SK-N-SH treated with all-trans-retinoic acid at 6 μM for 48 hours (cell line): Measurements from ENCODE around the gene KBTBD12.
"Not testable (repeated sequence)": the region's sequence is repeated elsewhere in the genome, so short reads cannot be mapped to it uniquely, and the experiment has no call there.

Experiments used
- ATAC-seq: fragments of 200-7000 bp; cut with Tn5 transposase; 3 replicates; pipeline ENCODE4 v1.9.1; 2020; ENCODE audit warnings: mild to moderate bottlenecking, moderate library complexity
- ARNTL ChIP-seq: fragments of 450-650 bp; formaldehyde crosslinking; IDR thresholded peaks from 2 replicates; pipeline ENCODE4 v1.5.0; 2020; ENCODE audit warnings: low read depth, mild to moderate bottlenecking, moderate library complexity, borderline replicate concordance
- BACH2 ChIP-seq: fragments of 250-450 bp; sonication (Bioruptor Pico); IDR thresholded peaks from 2 replicates; pipeline ENCODE4 v1.9.0; 2021; ENCODE audit warnings: mild to moderate bottlenecking, borderline replicate concordance
- CREB5 ChIP-seq: fragments of 250-450 bp; sonication (Bioruptor Pico); IDR thresholded peaks from 2 replicates; pipeline ENCODE4 v1.5.1; 2020; ENCODE audit warnings: low read depth, mild to moderate bottlenecking, moderate library complexity
- CSDC2 ChIP-seq: fragments of 250-450 bp; sonication (Bioruptor Pico); IDR thresholded peaks from 2 replicates; pipeline ENCODE4 v1.5.0; 2020; ENCODE audit warnings: mild to moderate bottlenecking, moderate library complexity
- CSRNP3 ChIP-seq: fragments of 250-450 bp; sonication (Bioruptor Pico); IDR thresholded peaks from 2 replicates; pipeline ENCODE4 v1.5.1; 2021; ENCODE audit warnings: mild to moderate bottlenecking, moderate library complexity
- ESRRG ChIP-seq: fragments of 250-450 bp; sonication (Bioruptor Pico); IDR thresholded peaks from 2 replicates; pipeline ENCODE4 v1.6.1; 2021; ENCODE audit warnings: mild to moderate bottlenecking
- GLIS3 ChIP-seq: fragments of 250-450 bp; sonication (Bioruptor Pico); IDR thresholded peaks from 2 replicates; pipeline ENCODE4 v1.5.0; 2020; ENCODE audit warnings: mild to moderate bottlenecking, moderate library complexity
- ISL1 ChIP-seq: fragments of 250-450 bp; sonication (Bioruptor Pico); IDR thresholded peaks from 2 replicates; pipeline ENCODE4 v2.1.2; 2022; ENCODE audit warnings: mild to moderate bottlenecking, moderate library complexity
- OSR1 ChIP-seq: fragments of 250-450 bp; sonication (Bioruptor Pico); IDR thresholded peaks from 2 replicates; pipeline ENCODE4 v1.8.0; 2022; ENCODE audit warnings: moderate library complexity, mild to moderate bottlenecking, inconsistent platforms
- PPARA ChIP-seq: fragments of 250-450 bp; sonication (Bioruptor Pico); IDR thresholded peaks from 2 replicates; pipeline ENCODE4 v1.5.0; 2020; ENCODE audit warnings: mild to moderate bottlenecking, borderline replicate concordance
- RARB ChIP-seq: fragments of 250-450 bp; sonication (Bioruptor Pico); IDR thresholded peaks from 2 replicates; pipeline ENCODE4 v1.8.0; 2021; ENCODE audit warnings: mild to moderate bottlenecking, moderate library complexity
- SNAI2 ChIP-seq: fragments of 250-450 bp; sonication (Bioruptor Pico); IDR thresholded peaks from 2 replicates; pipeline ENCODE4 v1.5.0; 2020; ENCODE audit warnings: mild to moderate bottlenecking, moderate library complexity
- TCF4 ChIP-seq: fragments of 250-450 bp; sonication (Bioruptor Pico); IDR thresholded peaks from 2 replicates; pipeline ENCODE4 v1.8.0; 2021; ENCODE audit warnings: mild to moderate bottlenecking, moderate library complexity, borderline replicate concordance
- ZC3H10 ChIP-seq: fragments of 250-450 bp; sonication (Bioruptor Pico); IDR thresholded peaks from 2 replicates; pipeline ENCODE4 v1.5.1; 2021; ENCODE audit warnings: mild to moderate bottlenecking, moderate library complexity
- ZFP3 ChIP-seq: fragments of 250-450 bp; sonication (Bioruptor Pico); IDR thresholded peaks from 2 replicates; pipeline ENCODE4 v1.5.0; 2020; ENCODE audit warnings: mild to moderate bottlenecking, moderate library complexity
- ZNF565 ChIP-seq: fragments of 450-650 bp; formaldehyde crosslinking; conservative IDR thresholded peaks from 2 replicates; pipeline ENCODE4 v1.5.0; 2020; ENCODE audit warnings: low read depth, mild to moderate bottlenecking, moderate library complexity
- ZNF70 ChIP-seq: fragments of 450-650 bp; formaldehyde crosslinking; IDR thresholded peaks from 2 replicates; pipeline ENCODE4 v1.5.0; 2020; ENCODE audit warnings: mild to moderate bottlenecking, moderate library complexity
- ZNF8 ChIP-seq: fragments of 450-650 bp; formaldehyde crosslinking; IDR thresholded peaks from 2 replicates; pipeline ENCODE4 v1.5.0; 2020; ENCODE audit warnings: mild to moderate bottlenecking, moderate library complexity
- TF ChIP-seq, protein P1 (sequence below): fragments of 250-450 bp; sonication (Bioruptor Pico); IDR thresholded peaks from 2 replicates; pipeline ENCODE4 v1.8.0; 2020; ENCODE audit warnings: mild to moderate bottlenecking, moderate library complexity, borderline replicate concordance
- TF ChIP-seq, protein P2 (sequence below): fragments of 250-450 bp; sonication (Bioruptor Pico); IDR thresholded peaks from 2 replicates; pipeline ENCODE4 v1.5.0; 2020; ENCODE audit warnings: mild to moderate bottlenecking, moderate library complexity

The KBTBD12 gene

GRCh38 chr3:127909646-127910045, 5.4 kb upstream of the KBTBD12 start:
- ATAC-seq = no peak

DNA sequence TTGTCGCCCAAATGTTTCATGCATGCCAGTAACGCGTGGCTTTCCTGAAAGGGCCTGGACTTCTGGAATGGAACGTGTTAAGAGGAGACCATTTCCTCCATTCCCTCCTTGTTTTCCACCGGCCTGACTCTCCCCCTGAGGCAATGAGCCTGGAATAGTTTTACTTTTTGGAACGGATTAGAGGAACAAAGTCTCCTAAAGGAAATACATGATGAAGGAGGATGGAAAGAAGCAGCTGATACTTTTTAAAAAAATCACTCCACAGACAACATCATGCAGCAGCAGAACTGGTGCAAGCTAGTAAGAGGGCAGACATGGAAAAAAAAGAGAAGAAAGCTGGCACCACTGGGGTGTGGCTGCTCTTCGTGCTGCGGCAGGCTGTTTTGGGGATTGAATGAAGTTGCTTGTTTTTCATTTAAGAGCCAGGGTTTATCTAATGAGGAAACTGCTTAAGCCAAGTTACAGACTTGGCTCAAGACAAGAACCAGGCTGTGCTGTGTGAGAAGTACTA, 3.6 kb upstream of the KBTBD12 start:
- TF ChIP-seq ZFP3 (CRISPR knock-in tag) (no peak), ZNF70 (CRISPR knock-in tag) (no peak), ESRRG (CRISPR knock-in tag) (no peak), ISL1 (CRISPR knock-in tag) (no peak), CREB5 (CRISPR knock-in tag) (no peak), GLIS3 (no peak), RARB (CRISPR knock-in tag) (no peak), PPARA (no peak)

More at GRCh38 chr3:127909646-127910045, 5.4 kb upstream of the KBTBD12 start:
- TF ChIP-seq, protein P1, sequence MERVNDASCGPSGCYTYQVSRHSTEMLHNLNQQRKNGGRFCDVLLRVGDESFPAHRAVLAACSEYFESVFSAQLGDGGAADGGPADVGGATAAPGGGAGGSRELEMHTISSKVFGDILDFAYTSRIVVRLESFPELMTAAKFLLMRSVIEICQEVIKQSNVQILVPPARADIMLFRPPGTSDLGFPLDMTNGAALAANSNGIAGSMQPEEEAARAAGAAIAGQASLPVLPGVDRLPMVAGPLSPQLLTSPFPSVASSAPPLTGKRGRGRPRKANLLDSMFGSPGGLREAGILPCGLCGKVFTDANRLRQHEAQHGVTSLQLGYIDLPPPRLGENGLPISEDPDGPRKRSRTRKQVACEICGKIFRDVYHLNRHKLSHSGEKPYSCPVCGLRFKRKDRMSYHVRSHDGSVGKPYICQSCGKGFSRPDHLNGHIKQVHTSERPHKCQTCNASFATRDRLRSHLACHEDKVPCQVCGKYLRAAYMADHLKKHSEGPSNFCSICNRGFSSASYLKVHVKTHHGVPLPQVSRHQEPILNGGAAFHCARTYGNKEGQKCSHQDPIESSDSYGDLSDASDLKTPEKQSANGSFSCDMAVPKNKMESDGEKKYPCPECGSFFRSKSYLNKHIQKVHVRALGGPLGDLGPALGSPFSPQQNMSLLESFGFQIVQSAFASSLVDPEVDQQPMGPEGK (CRISPR knock-in tag) = no peak
- TF ChIP-seq CREB5 (CRISPR knock-in tag) = no peak
- no peak for TF ChIP-seq RARB (CRISPR knock-in tag)
- no peak for TF ChIP-seq OSR1 (CRISPR knock-in tag)
- no peak for TF ChIP-seq TCF4 (CRISPR knock-in tag)
- no peak for TF ChIP-seq ZC3H10 (CRISPR knock-in tag)
- TF ChIP-seq BACH2 (CRISPR knock-in tag) = no peak
- no peak for TF ChIP-seq ZNF565
- no peak for TF ChIP-seq ESRRG (CRISPR knock-in tag)
- no peak for TF ChIP-seq PPARA
- TF ChIP-seq ISL1 (CRISPR knock-in tag) = no peak
- no peak for TF ChIP-seq GLIS3
- TF ChIP-seq CSRNP3 (CRISPR knock-in tag) = no peak
- TF ChIP-seq, protein P2, sequence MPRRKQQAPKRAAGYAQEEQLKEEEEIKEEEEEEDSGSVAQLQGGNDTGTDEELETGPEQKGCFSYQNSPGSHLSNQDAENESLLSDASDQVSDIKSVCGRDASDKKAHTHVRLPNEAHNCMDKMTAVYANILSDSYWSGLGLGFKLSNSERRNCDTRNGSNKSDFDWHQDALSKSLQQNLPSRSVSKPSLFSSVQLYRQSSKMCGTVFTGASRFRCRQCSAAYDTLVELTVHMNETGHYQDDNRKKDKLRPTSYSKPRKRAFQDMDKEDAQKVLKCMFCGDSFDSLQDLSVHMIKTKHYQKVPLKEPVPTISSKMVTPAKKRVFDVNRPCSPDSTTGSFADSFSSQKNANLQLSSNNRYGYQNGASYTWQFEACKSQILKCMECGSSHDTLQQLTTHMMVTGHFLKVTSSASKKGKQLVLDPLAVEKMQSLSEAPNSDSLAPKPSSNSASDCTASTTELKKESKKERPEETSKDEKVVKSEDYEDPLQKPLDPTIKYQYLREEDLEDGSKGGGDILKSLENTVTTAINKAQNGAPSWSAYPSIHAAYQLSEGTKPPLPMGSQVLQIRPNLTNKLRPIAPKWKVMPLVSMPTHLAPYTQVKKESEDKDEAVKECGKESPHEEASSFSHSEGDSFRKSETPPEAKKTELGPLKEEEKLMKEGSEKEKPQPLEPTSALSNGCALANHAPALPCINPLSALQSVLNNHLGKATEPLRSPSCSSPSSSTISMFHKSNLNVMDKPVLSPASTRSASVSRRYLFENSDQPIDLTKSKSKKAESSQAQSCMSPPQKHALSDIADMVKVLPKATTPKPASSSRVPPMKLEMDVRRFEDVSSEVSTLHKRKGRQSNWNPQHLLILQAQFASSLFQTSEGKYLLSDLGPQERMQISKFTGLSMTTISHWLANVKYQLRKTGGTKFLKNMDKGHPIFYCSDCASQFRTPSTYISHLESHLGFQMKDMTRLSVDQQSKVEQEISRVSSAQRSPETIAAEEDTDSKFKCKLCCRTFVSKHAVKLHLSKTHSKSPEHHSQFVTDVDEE = no peak
- TF ChIP-seq ARNTL (CRISPR knock-in tag) = no peak
- no peak for TF ChIP-seq ZFP3 (CRISPR knock-in tag)
- no peak for TF ChIP-seq ZNF8
- no peak for TF ChIP-seq SNAI2
- TF ChIP-seq CSDC2 = no peak

GRCh38 chr3:127913841-127914240, 1.2 kb upstream of the KBTBD12 start:
- ATAC-seq = not testable (repeated sequence)

More for the DNA sequence above, 3.6 kb upstream of the KBTBD12 start:
- ATAC-seq = no peak

DNA sequence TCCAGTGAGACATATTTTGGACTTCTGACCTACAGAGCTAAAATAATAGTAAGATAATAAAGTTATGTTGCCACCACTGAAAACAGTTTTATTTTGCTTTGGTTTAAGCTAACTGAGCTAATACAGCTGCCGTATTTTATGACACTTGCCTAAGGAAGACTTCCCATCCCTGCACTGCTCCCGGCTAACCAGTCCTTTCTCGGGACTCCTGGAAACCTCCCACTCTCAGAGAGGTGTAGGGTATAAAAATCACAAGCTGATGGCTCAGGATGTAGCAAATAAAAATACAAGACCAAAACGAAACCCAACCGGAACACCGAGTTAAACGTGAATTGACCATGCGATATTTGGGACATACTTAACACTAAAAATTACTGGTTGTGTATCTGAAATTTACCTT, 448 bp upstream of the KBTBD12 start:
- ATAC-seq = no peak
- no peak for TF ChIP-seq ZNF70 (CRISPR knock-in tag)
- TF ChIP-seq ISL1 (CRISPR knock-in tag) = no peak
- TF ChIP-seq, protein P1 (CRISPR knock-in tag) = no peak
- TF ChIP-seq ARNTL (CRISPR knock-in tag) = no peak
- no peak for TF ChIP-seq SNAI2
- no peak for TF ChIP-seq PPARA
- no peak for TF ChIP-seq ZFP3 (CRISPR knock-in tag)
